Neuronal stem cell (in vitro differentiated cells): Measurements from ENCODE around the gene TRIM59.

Experiments
- DNase-seq: peaks from one replicate; pipeline ENCODE4 v3.0.0-alpha.2; 2013; ENCODE audit warnings: low spot score
- H2AFZ ChIP-seq: one replicate; pipeline ENCODE4 v1.6.1; 2013; ENCODE audit warnings: mild to moderate bottlenecking, low read length, inconsistent platforms
- H2AK5ac ChIP-seq: 2 replicates; pipeline ENCODE4 v1.6.1; 2013; ENCODE audit warnings: low read depth, mild to moderate bottlenecking, inconsistent platforms, low read length, moderate library complexity, mixed read lengths
- H2BK120ac ChIP-seq: 2 replicates; pipeline ENCODE4 v1.6.1; 2013; ENCODE audit warnings: low read depth, mild to moderate bottlenecking, inconsistent platforms, low read length, moderate library complexity, mixed read lengths
- H2BK12ac ChIP-seq: one replicate; pipeline ENCODE4 v1.6.1; 2013; ENCODE audit warnings: low read length, inconsistent platforms
- H2BK15ac ChIP-seq: 2 replicates; pipeline ENCODE4 v1.6.1; 2013; ENCODE audit warnings: mild to moderate bottlenecking, low read length, inconsistent platforms, mixed read lengths
- H2BK5ac ChIP-seq: one replicate; pipeline ENCODE4 v1.6.1; 2013; ENCODE audit warnings: inconsistent platforms, mild to moderate bottlenecking, low read length, moderate library complexity
- H3K14ac ChIP-seq: one replicate; pipeline ENCODE4 v1.6.1; 2013; ENCODE audit warnings: low read length, inconsistent platforms
- H3K18ac ChIP-seq: 2 replicates; pipeline ENCODE4 v1.6.1; 2013; ENCODE audit warnings: low read length, inconsistent platforms
- H3K23ac ChIP-seq: 2 replicates; pipeline ENCODE4 v1.6.1; 2013; ENCODE audit warnings: low read depth, mild to moderate bottlenecking, mixed read lengths, low read length, inconsistent platforms; ENCODE audit not compliant: poor library complexity
- H3K27ac ChIP-seq: replicated peaks from 3 replicates; pipeline ENCODE4 v1.5.1; 2013; ENCODE audit warnings: low read length, inconsistent platforms
- H3K27me3 ChIP-seq, 3 experiments: 2 replicates each; pipeline ENCODE4 v1.6.1; 2013; ENCODE audit warnings: low read length in 3 of 3, mild to moderate bottlenecking in 2 of 3, inconsistent platforms in 1 of 3, low read depth in 1 of 3, mixed read lengths in 1 of 3, moderate library complexity in 1 of 3; ENCODE audit not compliant: control insufficient read depth in 3 of 3, insufficient read depth in 3 of 3
- H3K36me3 ChIP-seq, 2 donors: replicated peaks in 1 of 2; 2 replicates each; pipeline ENCODE4 v1.6.1; 2013; ENCODE audit warnings: low read length in 2 of 2; ENCODE audit not compliant: control insufficient read depth in 2 of 2, insufficient read depth in 2 of 2
- H3K4ac ChIP-seq: 2 replicates; pipeline ENCODE4 v1.6.1; 2013; ENCODE audit warnings: inconsistent platforms, mild to moderate bottlenecking, low read length, moderate library complexity
- H3K4me1 ChIP-seq, 2 donors: 1 replicate in 1 of 2; 2 replicates in 1 of 2; pipeline ENCODE4 v1.6.1; 2013; ENCODE audit warnings: low read length in 2 of 2, low read depth in 1 of 2; ENCODE audit not compliant: control insufficient read depth in 2 of 2, insufficient read depth in 1 of 2
- H3K4me2 ChIP-seq: one replicate; pipeline ENCODE4 v1.6.1; 2013; ENCODE audit warnings: mild to moderate bottlenecking, low read length, inconsistent platforms; ENCODE audit not compliant: insufficient read depth, poor library complexity, severe bottlenecking
- H3K4me3 ChIP-seq, 2 donors: 2 replicates each; pipeline ENCODE4 v1.5.1; 2013; ENCODE audit warnings: low read length in 2 of 2, mild to moderate bottlenecking in 2 of 2, inconsistent platforms in 1 of 2, moderate library complexity in 1 of 2
- H3K79me1 ChIP-seq: one replicate; pipeline ENCODE4 v1.6.1; 2013; ENCODE audit warnings: low read depth, mild to moderate bottlenecking, inconsistent platforms, low read length, moderate library complexity
- H3K9ac ChIP-seq: one replicate; pipeline ENCODE4 v1.6.1; 2013; ENCODE audit warnings: mild to moderate bottlenecking, low read depth, low read length, inconsistent platforms; ENCODE audit not compliant: poor library complexity
- H3K9me3 ChIP-seq, 2 donors: replicated peaks in 1 of 2; 2 replicates each; pipeline versions ENCODE3 to v1.6.1; 2013; ENCODE audit warnings: low read length in 2 of 2, mild to moderate bottlenecking in 2 of 2, inconsistent platforms in 1 of 2, low read depth in 1 of 2, mixed read lengths in 1 of 2, moderate library complexity in 1 of 2; ENCODE audit not compliant: control insufficient read depth in 2 of 2, insufficient read depth in 1 of 2
- H4K8ac ChIP-seq: one replicate; pipeline ENCODE4 v1.6.1; 2013; ENCODE audit warnings: low read depth, mild to moderate bottlenecking, inconsistent platforms, low read length, moderate library complexity
- H4K91ac ChIP-seq: one replicate; pipeline ENCODE4 v1.6.1; 2013; ENCODE audit warnings: low read length, low read depth, mild to moderate bottlenecking, inconsistent platforms; ENCODE audit not compliant: poor library complexity
- WGBS, 2 donors: extraction: QIAGEN DNeasy Blood & Tissue Kit; methylation state at CpG; one replicate each; pipeline ENCODE4 v1.1.7; 2013; ENCODE audit warnings: missing lambda C conversion rate in 2 of 2, mixed read lengths in 1 of 2; ENCODE audit not compliant: insufficient read length in 2 of 2, insufficient replicate concordance in 1 of 2; ENCODE audit errors: extremely low coverage in 2 of 2; 5-methylcytosine and 5-hydroxymethylcytosine counted together

The TRIM59 gene

GRCh38 chr3:160478338-160478737 is 28.8 kb upstream of the TRIM59 start:
- Histone ChIP-seq H3K79me1 (no peaks in the 10 kb centered on the region), H3K9me3 (no peaks in the 10 kb centered on the region), H3K4me1 (no peaks in the 10 kb centered on the region), H2BK12ac (no peak overlapping the region), H3K18ac (no peak overlapping the region), H3K4me3 (no peak overlapping the region), H2AK5ac (no peak overlapping the region), H3K36me3 (no peaks in the 10 kb centered on the region), H2BK15ac (no peak overlapping the region), H3K4me2 (no peak overlapping the region), H3K14ac (no peak overlapping the region), H3K23ac (no peak overlapping the region), H3K27ac (no peak overlapping the region), H3K9ac (no peak overlapping the region), H4K91ac (no peak overlapping the region), H2BK5ac (no peak overlapping the region), H2AFZ (no peak overlapping the region), H4K8ac (no peak overlapping the region), H3K4ac (no peak overlapping the region), H2BK120ac (no peak overlapping the region), H3K27me3 (no peaks in the 10 kb centered on the region)
- DNase-seq, result no peak
- no CpG with 5 or more reads among the region's 5 CpGs for WGBS, 2 donors

- H3K36me3 ChIP-seq, result no peaks in the 10 kb centered on the region
- H4K8ac ChIP-seq, result no peak overlapping the region
- no peak overlapping the region for H3K9ac ChIP-seq
- H3K14ac ChIP-seq, result no peak overlapping the region
- no peak for DNase-seq
- no peak overlapping the region for H2AK5ac ChIP-seq
- H2BK15ac ChIP-seq, result no peak overlapping the region
- no peak overlapping the region for H3K4me3 ChIP-seq
- H2BK12ac ChIP-seq, result no peak overlapping the region
- H3K27me3 ChIP-seq, result no peaks in the 10 kb centered on the region
- H3K18ac ChIP-seq, result no peak overlapping the region
- H2AFZ ChIP-seq, result no peak overlapping the region
- H3K9me3 ChIP-seq, result no peaks in the 10 kb centered on the region
- no peaks in the 10 kb centered on the region for H3K79me1 ChIP-seq
- no peak overlapping the region for H3K27ac ChIP-seq
- no peak overlapping the region for H2BK120ac ChIP-seq
- no peaks in the 10 kb centered on the region for H3K4me1 ChIP-seq
- no peak overlapping the region for H2BK5ac ChIP-seq
- no peak overlapping the region for H3K4me2 ChIP-seq
- no CpG with 5 or more reads among the region's 5 CpGs for WGBS, 2 donors
- H3K4ac ChIP-seq, result no peak overlapping the region
- H4K91ac ChIP-seq, result no peak overlapping the region
- no peak overlapping the region for H3K23ac ChIP-seq
These were observed 28.2 kb upstream of the TRIM59 start for GRCh38 chr3:160477750-160478149.

GRCh38 chr3:160475884-160476283 is 26.3 kb upstream of the TRIM59 start:
- Histone ChIP-seq H3K4me1 (no peaks in the 10 kb centered on the region), H3K18ac (no peak overlapping the region), H2BK15ac (no peak overlapping the region), H2AFZ (no peak overlapping the region), H2BK5ac (no peak overlapping the region), H3K4me3 (no peak overlapping the region), H3K9ac (no peak overlapping the region), H3K4ac (no peak overlapping the region), H2AK5ac (no peak overlapping the region), H4K8ac (no peak overlapping the region), H4K91ac (no peak overlapping the region), H3K79me1 (no peaks in the 10 kb centered on the region), H3K27me3 (no peaks in the 10 kb centered on the region), H2BK120ac (no peak overlapping the region), H2BK12ac (no peak overlapping the region), H3K14ac (no peak overlapping the region), H3K9me3 (peaks cover 2 to 7% of the 10 kb centered on the region in 2 donors), H3K4me2 (no peak overlapping the region), H3K27ac (no peak overlapping the region), H3K36me3 (no peaks in the 10 kb centered on the region), H3K23ac (no peak overlapping the region)
- DNase-seq, result no peak
- WGBS, 2 donors, result no CpG with 5 or more reads among the region's 2 CpGs

- no peak overlapping the region for H2BK15ac ChIP-seq
- no peaks in the 10 kb centered on the region for H3K79me1 ChIP-seq
- no peak overlapping the region for H2AK5ac ChIP-seq
- H3K9ac ChIP-seq, result no peak overlapping the region
- H3K4ac ChIP-seq, result no peak overlapping the region
- no peak overlapping the region for H3K4me3 ChIP-seq
- no peak overlapping the region for H4K91ac ChIP-seq
- no peaks in the 10 kb centered on the region for H3K4me1 ChIP-seq
- peaks cover 7 to 10% of the 10 kb centered on the region in 2 donors for H3K9me3 ChIP-seq
- H3K27ac ChIP-seq, result no peak overlapping the region
- no peak overlapping the region for H4K8ac ChIP-seq
- no peaks in the 10 kb centered on the region for H3K36me3 ChIP-seq
- no peak overlapping the region for H2AFZ ChIP-seq
- no peak overlapping the region for H2BK12ac ChIP-seq
- no peaks in the 10 kb centered on the region for H3K27me3 ChIP-seq
- H2BK5ac ChIP-seq, result no peak overlapping the region
- WGBS, 2 donors, result no CpG with 5 or more reads among the region's 2 CpGs
- H3K18ac ChIP-seq, result no peak overlapping the region
- no peak overlapping the region for H3K14ac ChIP-seq
- no peak overlapping the region for H3K23ac ChIP-seq
- H2BK120ac ChIP-seq, result no peak overlapping the region
- DNase-seq, result no peak
- H3K4me2 ChIP-seq, result no peak overlapping the region
These were observed 25.6 kb upstream of the TRIM59 start for GRCh38 chr3:160475153-160475552.
